T-helper 2 cell (primary cell): ENCODE data around the gene NCR2.
A peak's percentile ranks its signal among the peaks of the same experiment; 100 is the strongest.
"Not testable (repeated sequence)": the region's sequence is repeated elsewhere in the genome, so short reads cannot be mapped to it uniquely, and the experiment has no call there.

Source experiments
- DNase-seq, 5 experiments: peaks; one replicate each; pipeline versions ENCODE4 v3.0.0 to v3.0.0-alpha.2; 2012 to 2022
- total RNA-seq, 2 donors: gene quantifications; one replicate each; lab custom pipeline; 2026; lab: John Stamatoyannopoulos, UW

Gene NCR2
- 0 reads per million in 2 donors for total RNA-seq

GRCh38 chr6:41335296-41335695, at the start of gene NCR2:
Gene NCR2 (plus strand): TSS chr6:41335608. CDS start chr6:41335877, 269 bp downstream.
- DNase-seq, result no peak

- no peak for DNase-seq
These were observed 48.7 kb upstream of the NCR2 start, which contains the start of gene TREM1 for GRCh38 chr6:41286544-41287346. Gene TREM1 (minus strand): TSS chr6:41286682. CDS start chr6:41286655, 27 bp downstream.

DNA sequence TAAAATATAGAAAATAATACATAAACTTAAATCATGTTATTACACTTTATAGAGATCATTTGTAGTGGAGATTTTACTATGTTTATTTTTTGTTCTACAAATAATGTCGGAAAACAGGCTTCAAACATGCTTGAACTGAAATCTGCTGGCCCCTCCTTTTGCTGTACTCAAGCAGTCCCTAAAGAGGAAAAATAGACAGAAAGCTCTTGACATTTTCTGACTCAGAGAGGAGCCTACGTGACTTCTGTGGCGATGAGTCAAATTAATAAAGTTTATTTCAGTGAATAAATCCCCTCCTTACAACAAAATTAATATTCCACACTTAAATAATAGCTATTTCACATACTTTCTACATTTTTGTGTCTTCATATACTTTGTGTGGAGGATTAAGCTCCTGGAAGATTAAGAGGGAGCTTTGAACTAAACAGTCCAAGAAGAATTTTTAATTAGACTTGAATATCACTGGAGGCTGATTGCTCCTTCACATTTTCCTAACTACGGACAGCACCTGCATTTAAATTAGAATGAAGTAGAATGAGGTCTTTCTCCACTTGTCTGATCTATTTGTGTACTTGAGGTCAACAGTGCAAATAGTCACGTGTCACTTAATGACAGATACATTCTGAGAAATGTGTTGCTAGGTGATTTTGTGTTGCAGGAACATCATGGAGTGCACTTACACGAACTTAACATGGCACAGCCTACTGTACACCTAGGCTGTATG, 47.2 kb upstream of the NCR2 start:
- DNase-seq, result no peak

GRCh38 chr6:41288754-41289129, 46.7 kb upstream of the NCR2 start:
- DNase-seq, result no peak

- DNase-seq, result no peak
These were observed 45.6 kb upstream of the NCR2 start for GRCh38 chr6:41289815-41290214.

DNA sequence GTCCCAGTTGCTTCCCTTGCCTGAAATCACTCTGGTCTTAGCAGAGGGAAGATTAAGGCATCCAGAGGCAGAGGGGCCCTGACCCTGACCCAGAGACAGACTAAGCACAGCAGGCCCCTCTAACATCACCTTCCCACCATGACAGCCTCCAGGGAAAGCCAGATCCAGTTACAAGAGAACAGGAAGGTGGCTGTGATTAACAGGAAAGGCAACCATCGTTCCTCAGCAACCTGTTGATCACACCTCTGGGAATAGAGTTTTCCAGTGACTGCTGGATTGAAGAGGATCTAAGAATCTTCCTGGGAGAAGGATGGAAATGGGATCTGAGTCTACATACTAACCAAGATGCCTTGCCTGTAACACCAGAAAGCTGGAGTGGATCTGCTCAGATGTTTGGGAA, 43.7 kb upstream of the NCR2 start:
- no peak for DNase-seq

DNA sequence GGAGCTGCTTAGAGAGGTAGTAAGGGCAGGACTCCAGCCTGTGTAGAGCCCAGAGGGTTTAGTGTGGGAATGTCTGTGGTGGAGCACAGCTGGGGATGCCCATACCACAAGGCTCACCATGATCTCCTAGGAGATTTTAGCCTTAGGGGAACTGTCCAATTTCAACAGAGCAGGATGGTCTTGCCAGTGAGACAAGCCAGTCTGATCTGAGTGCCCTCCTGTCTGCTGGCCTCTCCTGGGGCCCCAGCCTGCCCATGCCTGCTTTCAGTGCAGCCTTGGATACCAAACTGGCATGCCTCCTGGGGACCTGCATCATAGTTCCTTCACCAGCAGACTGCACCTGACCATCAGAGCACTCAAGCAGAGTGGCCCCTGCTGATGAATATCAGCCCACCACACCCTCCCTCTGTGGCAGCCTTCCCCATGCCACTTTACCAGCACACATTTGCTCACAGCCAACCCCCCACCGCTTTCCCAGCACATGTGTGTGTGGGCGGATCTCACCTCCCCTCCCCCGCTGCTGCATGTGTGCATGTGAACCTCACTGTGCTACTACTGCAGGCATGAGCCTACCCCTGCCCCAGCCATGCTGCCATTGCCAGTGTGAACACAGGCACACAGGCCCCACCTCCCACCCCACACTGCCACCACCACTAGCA, 41.1 kb upstream of the NCR2 start:
- DNase-seq, result no peak

DNA sequence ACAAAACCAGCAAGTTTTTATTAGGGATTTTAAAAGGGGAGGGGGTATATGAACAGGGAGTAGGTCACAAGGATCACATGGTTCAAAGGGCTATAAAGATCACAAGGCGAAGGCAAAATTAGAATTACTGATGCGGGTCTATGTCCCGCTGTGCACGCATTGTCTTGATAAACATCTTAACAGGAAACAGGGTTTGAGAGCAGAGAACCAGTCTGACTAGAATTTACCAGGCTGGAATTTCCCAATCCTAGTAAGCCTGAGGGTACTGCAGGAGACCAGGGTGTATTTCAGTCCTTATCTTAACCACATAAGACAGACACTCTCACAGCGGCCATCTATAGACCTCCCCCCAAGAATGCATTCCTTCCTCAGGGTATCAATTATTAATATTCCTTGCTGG, 38.2 kb upstream of the NCR2 start:
- not testable (repeated sequence) for DNase-seq

DNA sequence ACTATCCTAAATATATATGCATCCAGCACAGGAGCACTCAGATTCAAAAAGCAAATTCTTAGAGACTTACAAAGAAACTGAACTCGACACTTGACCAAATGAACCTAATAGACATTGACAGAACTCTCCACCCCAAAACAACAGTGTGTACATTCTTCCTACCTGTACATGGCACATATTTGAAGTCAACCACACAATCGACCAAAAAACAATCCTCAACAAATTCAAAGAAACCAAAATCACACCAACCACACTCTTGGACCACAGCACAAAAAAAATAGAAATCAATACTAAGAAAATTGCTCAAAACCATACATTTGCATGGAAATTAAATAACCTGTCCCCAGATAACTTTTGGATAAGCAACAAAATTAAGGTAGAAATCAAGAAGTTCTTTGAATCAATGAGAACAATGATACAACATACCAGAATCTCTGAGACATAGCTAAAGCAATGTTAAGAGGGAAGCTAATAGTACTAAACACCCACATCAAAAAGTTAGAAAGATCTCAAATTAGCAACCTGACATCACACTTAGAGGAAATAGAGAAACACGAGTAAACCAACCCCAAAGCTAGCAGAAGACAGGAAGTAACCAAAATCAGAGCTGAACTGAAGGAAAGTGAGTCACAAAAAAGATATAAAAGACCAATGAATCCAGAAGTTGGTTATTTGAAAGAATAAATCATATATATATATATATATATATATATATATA, 36.5 kb upstream of the NCR2 start:
- peak in 2 of 5 experiments; percentile 42 to 44 for DNase-seq

DNA sequence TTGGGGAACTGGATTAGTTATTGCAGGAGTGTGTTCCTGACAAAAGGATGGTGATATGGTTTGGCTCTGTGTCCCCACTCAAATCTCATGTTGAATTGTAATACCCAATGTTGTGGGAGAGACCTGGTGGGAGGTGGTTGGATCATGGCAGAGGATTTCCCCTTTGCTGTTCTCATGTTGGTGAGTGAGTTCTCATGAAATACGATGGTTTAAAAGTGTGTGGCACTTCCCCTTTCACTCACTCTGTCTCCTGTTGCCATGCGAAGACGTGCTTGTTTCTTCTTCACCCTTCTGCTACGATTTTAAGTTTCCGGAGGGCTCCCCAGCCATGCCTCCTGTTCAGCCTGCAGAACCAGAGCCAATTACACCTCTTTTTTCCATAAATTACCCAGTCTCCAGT, 32.8 kb upstream of the NCR2 start:
- DNase-seq, result no peak

GRCh38 chr6:41306187-41306854, 29.1 kb upstream of the NCR2 start:
- peak in 2 of 5 experiments; percentile 32 to 42 for DNase-seq

DNA sequence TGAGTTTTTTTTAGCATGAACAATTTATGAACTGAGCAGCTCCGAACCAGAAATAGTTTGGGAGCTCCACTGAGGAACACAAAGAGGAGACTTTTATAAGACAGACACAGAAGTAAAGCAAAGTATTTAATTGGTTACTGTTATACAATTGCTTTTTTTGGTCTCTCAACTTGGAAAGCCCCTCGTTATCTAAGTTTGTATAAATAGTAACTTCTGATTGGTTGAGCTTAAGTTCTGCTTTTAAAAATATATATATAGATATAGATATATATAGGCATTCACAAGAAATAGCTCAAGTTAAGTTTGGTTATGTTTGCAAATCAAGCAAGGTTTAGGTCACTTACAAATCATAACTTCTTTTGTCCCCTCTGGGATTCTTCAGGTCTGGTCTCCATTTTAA, 20.2 kb upstream of the NCR2 start:
- DNase-seq, result no peak

DNA sequence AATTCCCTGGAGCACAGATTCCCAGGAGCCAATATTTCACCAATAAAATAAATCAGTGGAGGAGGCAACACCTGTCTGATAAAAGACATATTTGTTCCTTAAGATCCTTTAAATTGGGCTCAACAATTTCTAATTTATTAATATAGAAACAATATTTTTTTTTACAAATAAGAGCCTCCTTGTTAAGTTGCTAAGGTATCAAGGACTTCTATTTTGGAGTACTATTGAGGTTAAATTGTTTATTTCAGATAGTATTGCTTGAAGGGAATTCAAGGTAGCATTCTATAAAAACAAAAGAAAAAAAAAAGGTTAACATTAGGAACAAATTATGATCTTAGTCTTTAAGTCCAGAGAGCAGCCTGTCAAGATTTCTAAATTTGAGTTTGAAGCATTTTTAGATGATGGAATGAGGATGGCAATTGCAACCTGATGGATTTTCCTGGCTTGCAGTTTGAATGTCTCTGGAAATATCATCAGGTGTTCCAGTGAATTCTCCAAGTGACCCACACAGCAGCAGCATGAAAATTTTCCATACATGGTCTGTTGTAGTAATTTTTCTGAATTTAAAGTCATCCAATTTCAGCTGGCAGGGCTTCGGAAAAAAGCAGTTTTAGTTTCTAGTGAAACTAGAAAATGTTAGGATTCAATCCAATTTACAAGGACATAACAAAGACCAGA, 19.3 kb upstream of the NCR2 start:
- DNase-seq, result no peak

DNA sequence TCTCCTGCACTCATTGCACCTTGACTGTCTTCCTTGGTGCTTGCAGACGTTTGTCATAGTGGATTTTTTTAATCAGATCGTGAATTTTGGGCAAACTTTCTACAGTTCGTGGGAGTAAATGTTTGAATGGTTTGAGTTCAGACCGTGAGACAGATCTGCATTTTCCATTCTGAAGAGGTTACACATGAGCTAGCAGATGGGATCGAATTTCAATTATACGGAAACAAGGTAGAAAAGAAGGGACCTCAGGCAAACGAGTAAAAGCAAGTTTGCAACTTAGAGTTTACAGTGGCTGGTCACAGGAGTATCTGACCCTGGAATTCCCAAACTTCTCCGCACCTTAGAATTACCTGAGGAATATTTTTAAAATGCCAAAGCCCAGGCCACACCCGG, 17.2 kb upstream of the NCR2 start:
- no peak for DNase-seq

- DNase-seq, result peak; percentile 54 to 85 (median 65)
These were observed 16.5 kb upstream of the NCR2 start for GRCh38 chr6:41318654-41319565.

- no peak for DNase-seq
These were observed 14.2 kb upstream of the NCR2 start for GRCh38 chr6:41321183-41321582.

DNA sequence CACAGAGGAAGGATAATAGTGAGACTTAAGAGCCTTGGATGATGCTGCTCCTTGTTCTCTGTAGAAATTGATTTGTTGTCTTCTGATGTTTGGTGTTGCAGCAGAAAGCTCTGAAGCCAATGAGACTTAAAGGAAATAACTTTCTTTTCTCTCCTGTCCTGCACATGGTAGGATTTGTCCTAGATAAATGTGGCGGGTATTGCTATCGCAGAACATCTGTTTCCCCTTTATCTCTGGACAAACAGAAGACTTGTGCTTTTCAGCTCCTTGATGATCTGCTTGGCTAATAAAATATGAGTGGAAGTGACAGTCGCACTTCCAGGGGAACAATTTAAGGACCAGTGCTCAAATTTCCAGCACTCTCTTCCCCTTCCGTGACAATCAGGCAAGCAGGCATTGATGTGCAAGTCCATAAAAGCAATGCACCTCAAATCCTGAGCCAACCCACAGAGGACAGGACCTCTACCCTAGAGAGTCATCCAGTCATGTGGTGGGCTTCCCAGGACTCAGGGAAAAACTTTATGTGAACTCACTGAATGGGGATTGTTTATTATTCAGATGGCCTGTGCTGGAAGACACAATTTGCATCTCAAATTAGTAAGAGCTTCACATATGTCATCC, 9.9 kb upstream of the NCR2 start:
- DNase-seq, result no peak

- no peak for DNase-seq
These were observed 9.3 kb upstream of the NCR2 start for GRCh38 chr6:41326092-41326491.

DNA sequence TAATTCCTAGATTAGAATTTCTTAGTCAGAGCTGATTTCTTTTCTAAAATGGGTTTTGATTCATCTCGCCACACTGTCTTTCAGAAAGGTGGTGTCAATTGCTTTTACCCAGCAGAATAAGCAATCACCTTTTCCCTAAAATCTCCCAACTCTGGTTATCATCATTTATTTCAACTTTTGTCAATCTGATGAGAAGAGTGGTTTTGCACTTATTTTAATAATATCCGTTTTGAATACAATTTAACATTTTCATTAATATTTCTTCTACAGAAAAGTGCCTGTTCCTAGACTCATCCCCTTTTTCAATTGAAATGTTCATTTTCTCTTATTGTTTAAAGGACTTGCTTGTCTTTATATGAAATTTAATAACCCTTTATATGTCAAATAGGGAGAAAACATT, 8.2 kb upstream of the NCR2 start:
- no peak for DNase-seq
